K562 (cell line): ENCODE measurements around the gene SCAMP3. TPM values are rescaled to one million over a fixed set of nuclear protein-coding genes. Genes with fewer than 3 reads are reported as not detected.

Experiments
- COPS2 ChIP-seq: fragments of 450-650 bp; conservative IDR thresholded peaks from 2 replicates; pipeline ENCODE4 v1.6.1; 2016; ENCODE audit warnings: mild to moderate bottlenecking, moderate library complexity
- ETV1 ChIP-seq: fragments of 450-650 bp; conservative IDR thresholded peaks from 2 replicates; pipeline ENCODE4 v1.6.1; 2016; ENCODE audit warnings: missing genetic modification characterization, control low read depth, low read depth, missing compliant biosample characterization
- HMGXB4 ChIP-seq: sonication (generic); formaldehyde crosslinking; IDR thresholded peaks from 2 replicates; pipeline ENCODE4 v1.8.1; 2023; ENCODE audit warnings: mild to moderate bottlenecking, missing genetic modification reagents
- HNRNPL ChIP-seq: fragments of 200-400 bp; formaldehyde crosslinking; IDR thresholded peaks from 2 replicates; pipeline ENCODE4 v1.6.1; 2017; ENCODE audit warnings: low read depth, mild to moderate bottlenecking, low read length
- MAFF ChIP-seq: IDR thresholded peaks from 2 replicates; pipeline ENCODE4 v1.6.1; 2012; ENCODE audit warnings: low read length, improper control_type of control experiment
- MBD1 ChIP-seq: fragments of 250-450 bp; sonication (Bioruptor Pico); IDR thresholded peaks from 2 replicates; pipeline ENCODE4 v1.8.0; 2022; ENCODE audit warnings: inconsistent platforms
- NFE2 ChIP-seq: IDR thresholded peaks from 2 replicates; pipeline ENCODE4 v1.6.1; 2014; ENCODE audit warnings: antibody characterized with exemption, low read depth
- NONO ChIP-seq, 2 experiments: fragments of 200-400 bp in 1 of 2; fragments of 450-650 bp in 1 of 2; formaldehyde crosslinking in 1 of 2; IDR thresholded peaks; 2 replicates each; pipeline ENCODE4 v1.6.1; 2017; ENCODE audit warnings: low read depth in 2 of 2, mild to moderate bottlenecking in 2 of 2, moderate library complexity in 2 of 2, low read length in 1 of 2
- PATZ1 ChIP-seq: fragments of 250-450 bp; sonication (Bioruptor Pico); IDR thresholded peaks from 2 replicates; pipeline ENCODE4 v1.5.0; 2020; ENCODE audit warnings: mild to moderate bottlenecking, borderline replicate concordance
- PRPF4 ChIP-seq: fragments of 200-400 bp; formaldehyde crosslinking; IDR thresholded peaks from one replicate; pipeline ENCODE4 v1.6.1; 2017; ENCODE audit warnings: low read length, low read depth, mild to moderate bottlenecking; ENCODE audit not compliant: insufficient read depth, poor library complexity, severe bottlenecking
- PTBP1 ChIP-seq: fragments of 200-400 bp; formaldehyde crosslinking; IDR thresholded peaks from 2 replicates; pipeline ENCODE4 v1.6.1; 2017; ENCODE audit warnings: low read depth, low read length
- TBP ChIP-seq: optimal IDR thresholded peaks from 2 replicates; pipeline ENCODE3; 2011; ENCODE audit warnings: low read depth, low read length, improper control_type of control experiment
- TEAD4 ChIP-seq, 2 experiments: sonication (generic) in 1 of 2; formaldehyde crosslinking in 1 of 2; IDR thresholded peaks; 2 replicates each; pipeline versions ENCODE4 v1.6.1 to v1.8.0; 2012 to 2022; ENCODE audit warnings: borderline replicate concordance in 1 of 2, inconsistent platforms in 1 of 2, low read length in 1 of 2, mild to moderate bottlenecking in 1 of 2, missing genetic modification reagents in 1 of 2
- TFAM ChIP-seq: fragments of 250-450 bp; sonication (Bioruptor Pico); conservative IDR thresholded peaks from 2 replicates; pipeline ENCODE4 v1.5.0; 2021; ENCODE audit warnings: mild to moderate bottlenecking, moderate library complexity
- ZBTB1 ChIP-seq: sonication (generic); formaldehyde crosslinking; IDR thresholded peaks from 2 replicates; pipeline ENCODE4 v1.8.1; 2023; ENCODE audit warnings: missing genetic modification reagents, low read depth, mild to moderate bottlenecking, borderline replicate concordance
- ZFP1 ChIP-seq: fragments of 450-650 bp; formaldehyde crosslinking; IDR thresholded peaks from 2 replicates; pipeline ENCODE4 v1.4.0; 2020; ENCODE audit warnings: mild to moderate bottlenecking, mixed read lengths
- ZNF280B ChIP-seq: fragments of 250-450 bp; sonication (Bioruptor Pico); IDR thresholded peaks from 2 replicates; pipeline ENCODE4 v1.5.1; 2021; ENCODE audit warnings: mild to moderate bottlenecking
- ZNF311 ChIP-seq: fragments of 250-450 bp; sonication (Bioruptor Pico); IDR thresholded peaks from 2 replicates; pipeline ENCODE4 v1.4.0; 2020; ENCODE audit warnings: mild to moderate bottlenecking, moderate library complexity
- ZNF57 ChIP-seq: fragments of 450-650 bp; formaldehyde crosslinking; IDR thresholded peaks from 2 replicates; pipeline ENCODE4 v1.4.0; 2020; ENCODE audit warnings: mild to moderate bottlenecking, moderate library complexity
- ZNF589 ChIP-seq: fragments of 200-800 bp; sonication (Bioruptor generic); IDR thresholded peaks from 2 replicates; pipeline ENCODE4 v1.6.1; 2016; ENCODE audit warnings: low read depth, missing genetic modification characterization, missing compliant biosample characterization
- ZNF668 ChIP-seq: fragments of 250-450 bp; sonication (Bioruptor Pico); IDR thresholded peaks from 2 replicates; pipeline ENCODE4 v1.8.0; 2022; ENCODE audit warnings: mild to moderate bottlenecking, inconsistent platforms
- polyA plus RNA-seq, 8 experiments: library from polyadenylated mRNA; depleted of rRNA in 4 of 8; stranded (reverse) in 5 of 8; unstranded in 3 of 8; fragments of >200 nt; fragmentation: Nextera tagmentation in 2 of 8; fragmentation: Illumina TruSeq in 1 of 8; extraction: Ambion mirVana in 2 of 8; extraction: Trizol in 1 of 8; gene quantifications; 2 replicates each; pipeline versions ENCODE4 v1.2.1 to v1.2.3, GENCODE V29; 2011 to 2014; ENCODE audit warnings: inconsistent platforms in 1 of 8, missing spikeins in 1 of 8
- total RNA-seq, 7 experiments: library from RNA; depleted of rRNA in 6 of 7; stranded (reverse); fragments of >200 nt in 6 of 7; fragmentation: Illumina TruSeq in 2 of 7; extraction: Trizol in 2 of 7; gene quantifications; 2 replicates each; pipeline versions ENCODE4 v1.2.1 to v1.2.3, GENCODE V29; 2011 to 2021; ENCODE audit warnings: low replicate concordance in 1 of 7

The SCAMP3 gene
- total and polyA plus RNA-seq, 9 of the 15 experiments (the other 6 are each of a cell fraction or from before 2014, with no cell fraction given): 14.2 to 131 (median 86.1) TPM

- TF ChIP-seq TFAM (CRISPR knock-in tag): no peak
- TF ChIP-seq ZBTB1 (CRISPR knock-in tag): no peak
- TF ChIP-seq MBD1 (CRISPR knock-in tag): no peak
- no peak for TF ChIP-seq PTBP1
- TF ChIP-seq ZNF589 (CRISPR knock-in tag): 0 out of 2 replicates have a peak, but pooled peaks have one; percentile 14
- no peak for TF ChIP-seq MAFF
- no peak for TF ChIP-seq NONO (IDR thresholded peaks at IDR 0.05; ENCODE audit: low read depth in 2 of 2, low read length in 1 of 2)
- no peak for TF ChIP-seq ZFP1 (CRISPR knock-in tag)
- no peak for TF ChIP-seq HMGXB4 (CRISPR knock-in tag)
- TF ChIP-seq TBP: no peak
- no peak for TF ChIP-seq COPS2
- no peak for TF ChIP-seq NFE2
- TF ChIP-seq HNRNPL: no peak
- TF ChIP-seq PRPF4: no peak
- no peak for TF ChIP-seq ZNF280B (CRISPR knock-in tag)
- TF ChIP-seq ZNF668 (CRISPR knock-in tag): no peak
- no peak for TF ChIP-seq ZNF57
- TF ChIP-seq TEAD4 (IDR thresholded peaks at IDR 0.05; ENCODE audit: low read length): no peak
- no peak for TF ChIP-seq TEAD4 (CRISPR knock-in tag; IDR thresholded peaks at IDR 0.05; ENCODE audit: borderline replicate concordance)
- no peak for TF ChIP-seq ETV1 (tag)
- no peak for TF ChIP-seq ZNF311 (CRISPR knock-in tag)
- no peak for TF ChIP-seq PATZ1
These were observed 52.8 kb downstream of the SCAMP3 start (continued) for GRCh38 chr1:155209312-155209721.
